ENCODE data around the gene ZFYVE19. TPM values are rescaled to one million over a fixed set of nuclear protein-coding genes. Genes with fewer than 3 reads are reported as not detected.
A peak's percentile ranks its signal among the peaks of the same experiment; 100 is the strongest.

Gene ZFYVE19
- total and polyA plus RNA-seq, 2 of the 13 experiments (the other 11 are each of a cell fraction or from before 2014, with no cell fraction given): 23.3 to 44.0 TPM

DNA sequence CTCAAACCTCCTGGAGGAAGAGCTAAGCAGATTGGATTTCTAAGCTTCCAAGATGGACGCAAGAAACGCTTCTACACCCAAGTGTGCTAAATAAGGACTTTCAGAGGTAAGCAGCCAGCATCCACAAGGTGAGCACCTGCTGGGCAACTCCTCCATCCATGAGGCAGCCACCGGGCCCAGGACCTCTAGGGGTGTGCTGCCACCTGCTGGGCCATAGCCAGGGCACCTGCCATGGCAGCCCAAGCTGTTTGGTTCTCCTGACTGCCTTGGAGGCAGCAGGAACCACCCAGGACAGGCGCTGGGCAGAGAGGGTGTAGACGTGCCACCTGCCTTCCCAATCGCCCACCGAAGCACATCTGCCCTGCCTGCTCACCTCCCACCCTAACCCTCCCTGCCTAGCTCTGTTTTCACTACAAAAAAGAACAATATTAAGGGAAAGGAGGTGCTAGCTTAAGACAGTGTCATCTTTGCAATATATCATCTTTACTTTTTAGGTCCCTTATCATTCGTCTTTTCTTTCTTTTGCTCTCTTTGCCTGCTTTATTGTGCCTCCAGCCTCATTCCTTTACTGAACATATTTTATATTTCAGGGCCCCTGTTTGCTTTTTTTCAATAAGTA is 24.2 kb upstream of the ZFYVE19 start (continued):
- TF ChIP-seq, protein P1, sequence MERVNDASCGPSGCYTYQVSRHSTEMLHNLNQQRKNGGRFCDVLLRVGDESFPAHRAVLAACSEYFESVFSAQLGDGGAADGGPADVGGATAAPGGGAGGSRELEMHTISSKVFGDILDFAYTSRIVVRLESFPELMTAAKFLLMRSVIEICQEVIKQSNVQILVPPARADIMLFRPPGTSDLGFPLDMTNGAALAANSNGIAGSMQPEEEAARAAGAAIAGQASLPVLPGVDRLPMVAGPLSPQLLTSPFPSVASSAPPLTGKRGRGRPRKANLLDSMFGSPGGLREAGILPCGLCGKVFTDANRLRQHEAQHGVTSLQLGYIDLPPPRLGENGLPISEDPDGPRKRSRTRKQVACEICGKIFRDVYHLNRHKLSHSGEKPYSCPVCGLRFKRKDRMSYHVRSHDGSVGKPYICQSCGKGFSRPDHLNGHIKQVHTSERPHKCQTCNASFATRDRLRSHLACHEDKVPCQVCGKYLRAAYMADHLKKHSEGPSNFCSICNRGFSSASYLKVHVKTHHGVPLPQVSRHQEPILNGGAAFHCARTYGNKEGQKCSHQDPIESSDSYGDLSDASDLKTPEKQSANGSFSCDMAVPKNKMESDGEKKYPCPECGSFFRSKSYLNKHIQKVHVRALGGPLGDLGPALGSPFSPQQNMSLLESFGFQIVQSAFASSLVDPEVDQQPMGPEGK (CRISPR knock-in tag; IDR thresholded peaks at IDR 0.05): peak; percentile 28; the same call in 1 of the 2 replicates
- TF ChIP-seq ZNF547 (CRISPR knock-in tag; IDR thresholded peaks at IDR 0.05) (no peak), HMGXB3 (CRISPR knock-in tag; IDR thresholded peaks at IDR 0.05; ENCODE audit: borderline replicate concordance) (0 out of 2 replicates have a peak, but pooled peaks have one; percentile 31), DNMT1 (CRISPR knock-in tag; IDR thresholded peaks at IDR 0.05) (no peak), ZNF746 (CRISPR knock-in tag; IDR thresholded peaks at IDR 0.05) (no peak), SMAD1 (CRISPR knock-in tag; IDR thresholded peaks at IDR 0.05; ENCODE audit: borderline replicate concordance, low read depth) (no peak), HINFP (CRISPR knock-in tag; IDR thresholded peaks at IDR 0.05; ENCODE audit: low read depth) (no peak), MIER3 (CRISPR knock-in tag; IDR thresholded peaks at IDR 0.05; ENCODE audit: borderline replicate concordance) (0 out of 2 replicates have a peak, but pooled peaks have one; percentile 42), SSRP1 (CRISPR knock-in tag; IDR thresholded peaks at IDR 0.05) (no peak), ZNF24 (IDR thresholded peaks at IDR 0.05) (no peak), JDP2 (CRISPR knock-in tag; IDR thresholded peaks at IDR 0.05; ENCODE audit: borderline replicate concordance) (no peak), ZNF83 (CRISPR knock-in tag; IDR thresholded peaks at IDR 0.05; ENCODE audit: borderline replicate concordance) (no peak), ZMAT3 (CRISPR knock-in tag; conservative IDR thresholded peaks at IDR 0.05) (no peak), KMT2A (CRISPR knock-in tag; IDR thresholded peaks at IDR 0.05) (0 out of 2 replicates have a peak, but pooled peaks have one; percentile 57), ZBTB7B (CRISPR knock-in tag; IDR thresholded peaks at IDR 0.05) (no peak), CENPT (CRISPR knock-in tag; IDR thresholded peaks at IDR 0.05; ENCODE audit: low read depth) (no peak), DBP (CRISPR knock-in tag; IDR thresholded peaks at IDR 0.05; ENCODE audit: not compliant biosample characterization) (no peak), IRF2 (CRISPR knock-in tag; IDR thresholded peaks at IDR 0.05) (peak; percentile 86), ZNF598 (CRISPR knock-in tag; IDR thresholded peaks at IDR 0.05; ENCODE audit: borderline replicate concordance) (0 out of 2 replicates have a peak, but pooled peaks have one; percentile 33), TBP (CRISPR knock-in tag; IDR thresholded peaks at IDR 0.05) (no peak)
- TF ChIP-seq, protein P2, sequence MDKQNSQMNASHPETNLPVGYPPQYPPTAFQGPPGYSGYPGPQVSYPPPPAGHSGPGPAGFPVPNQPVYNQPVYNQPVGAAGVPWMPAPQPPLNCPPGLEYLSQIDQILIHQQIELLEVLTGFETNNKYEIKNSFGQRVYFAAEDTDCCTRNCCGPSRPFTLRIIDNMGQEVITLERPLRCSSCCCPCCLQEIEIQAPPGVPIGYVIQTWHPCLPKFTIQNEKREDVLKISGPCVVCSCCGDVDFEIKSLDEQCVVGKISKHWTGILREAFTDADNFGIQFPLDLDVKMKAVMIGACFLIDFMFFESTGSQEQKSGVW (CRISPR knock-in tag; IDR thresholded peaks at IDR 0.05; ENCODE audit: borderline replicate concordance): no peak

Data from HepG2 (cell line).